Loucy (cell line): ENCODE data around the gene LRRN2.

ENCODE experiments used
- H2AFZ ChIP-seq: fragments of 200-600 bp; sonication (generic); 2 replicates; pipeline ENCODE4 v1.6.0; 2016; ENCODE audit warnings: antibody characterized with exemption, mild to moderate bottlenecking, low read length, moderate library complexity
- H3F3A ChIP-seq: fragments of 200-600 bp; 2 replicates; pipeline ENCODE4 v1.6.0; 2016; ENCODE audit warnings: antibody characterized with exemption, low read depth, mild to moderate bottlenecking
- H3K27me3 ChIP-seq: fragments of 200-600 bp; sonication (generic); 2 replicates; pipeline ENCODE4 v1.6.1; 2014; ENCODE audit warnings: low read length, mild to moderate bottlenecking; ENCODE audit not compliant: insufficient read depth, poor library complexity, severe bottlenecking
- H3K36me3 ChIP-seq: fragments of 200-600 bp; sonication (generic); 2 replicates; pipeline ENCODE4 v1.6.1; 2016; ENCODE audit warnings: low read length; ENCODE audit not compliant: insufficient read depth
- H3K4me1 ChIP-seq: fragments of 200-600 bp; sonication (generic); 2 replicates; pipeline ENCODE4 v1.5.1; 2014; ENCODE audit warnings: low read length, mild to moderate bottlenecking; ENCODE audit not compliant: insufficient read depth, poor library complexity, severe bottlenecking
- H3K4me2 ChIP-seq: fragments of 200-600 bp; sonication (generic); 2 replicates; pipeline ENCODE4 v1.6.0; 2014; ENCODE audit warnings: antibody characterized with exemption, low read length, low read depth, mild to moderate bottlenecking; ENCODE audit not compliant: poor library complexity, severe bottlenecking
- H3K4me3 ChIP-seq: fragments of 200-600 bp; sonication (generic); 2 replicates; pipeline ENCODE4 v1.5.1; 2014; ENCODE audit warnings: low read length, mild to moderate bottlenecking, mixed read lengths; ENCODE audit not compliant: poor library complexity, severe bottlenecking
- H3K79me2 ChIP-seq: fragments of 200-600 bp; sonication (generic); 2 replicates; pipeline ENCODE4 v1.6.1; 2014; ENCODE audit warnings: low read length; ENCODE audit not compliant: insufficient read depth
- H3K9ac ChIP-seq: fragments of 200-600 bp; sonication (generic); 2 replicates; pipeline ENCODE4 v1.6.0; 2014; ENCODE audit warnings: mild to moderate bottlenecking, low read depth, low read length, moderate library complexity; ENCODE audit not compliant: poor library complexity, severe bottlenecking
- H3K9me2 ChIP-seq: fragments of 200-600 bp; sonication (generic); replicated peaks from 2 replicates; pipeline ENCODE4 v1.6.1; 2016; ENCODE audit warnings: low read depth, low read length, mixed read lengths
- H3K9me3 ChIP-seq: fragments of 200-600 bp; sonication (generic); 2 replicates; pipeline ENCODE4 v1.6.1; 2014; ENCODE audit warnings: mild to moderate bottlenecking, antibody characterized with exemption, low read length, low read depth; ENCODE audit not compliant: insufficient read depth
- H4K20me1 ChIP-seq: fragments of 200-600 bp; sonication (generic); 2 replicates; pipeline ENCODE4 v1.6.0; 2014; ENCODE audit warnings: antibody characterized with exemption, low read length, mild to moderate bottlenecking; ENCODE audit not compliant: insufficient read depth, poor library complexity, severe bottlenecking
- CTCF ChIP-seq: fragments of 200-600 bp; sonication (generic); conservative IDR thresholded peaks from 2 replicates; pipeline ENCODE4 v1.5.1; 2014; ENCODE audit warnings: mild to moderate bottlenecking, antibody characterized with exemption, low read length
- EZH2phosphoT487 ChIP-seq: fragments of 200-600 bp; IDR thresholded peaks from 2 replicates; pipeline ENCODE4 v1.6.1; 2018; ENCODE audit warnings: antibody characterized with exemption, mild to moderate bottlenecking, moderate library complexity, borderline replicate concordance

LRRN2 gene

DNA sequence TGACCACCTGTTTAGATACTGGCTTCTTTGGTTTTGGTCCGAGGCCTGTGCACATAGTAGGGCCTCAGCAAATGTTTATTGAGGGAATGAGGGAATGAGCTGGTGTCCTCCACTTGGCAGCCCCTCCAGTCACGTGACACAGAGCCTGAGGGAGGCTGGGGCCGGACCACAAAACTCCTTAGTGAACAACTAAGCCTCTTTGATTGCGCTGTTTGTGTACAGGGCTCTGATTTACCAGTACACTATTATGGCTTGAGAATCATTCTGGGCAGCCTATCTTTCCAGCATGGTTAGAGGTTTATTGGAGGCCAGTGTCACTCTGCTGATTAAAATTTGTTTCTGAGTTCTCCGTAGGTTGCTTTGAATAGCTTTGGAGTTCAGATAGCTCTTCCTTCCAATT is 10.2 kb upstream of the LRRN2 start:
- Histone ChIP-seq H3F3A (no peaks in the 10 kb centered on the region), H3K27me3 (no peaks in the 10 kb centered on the region), H3K9me3 (no peaks in the 10 kb centered on the region), H2AFZ (no peak overlapping the region), H3K79me2 (no peaks in the 10 kb centered on the region), H3K4me1 (no peaks in the 10 kb centered on the region), H3K4me3 (no peak overlapping the region), H4K20me1 (no peaks in the 10 kb centered on the region), H3K4me2 (no peak overlapping the region), H3K36me3 (no peaks in the 10 kb centered on the region), H3K9ac (no peak overlapping the region), H3K9me2 (no peaks in the 10 kb centered on the region)
- TF ChIP-seq EZH2phosphoT487 = no peak
- no peak for TF ChIP-seq CTCF

DNA sequence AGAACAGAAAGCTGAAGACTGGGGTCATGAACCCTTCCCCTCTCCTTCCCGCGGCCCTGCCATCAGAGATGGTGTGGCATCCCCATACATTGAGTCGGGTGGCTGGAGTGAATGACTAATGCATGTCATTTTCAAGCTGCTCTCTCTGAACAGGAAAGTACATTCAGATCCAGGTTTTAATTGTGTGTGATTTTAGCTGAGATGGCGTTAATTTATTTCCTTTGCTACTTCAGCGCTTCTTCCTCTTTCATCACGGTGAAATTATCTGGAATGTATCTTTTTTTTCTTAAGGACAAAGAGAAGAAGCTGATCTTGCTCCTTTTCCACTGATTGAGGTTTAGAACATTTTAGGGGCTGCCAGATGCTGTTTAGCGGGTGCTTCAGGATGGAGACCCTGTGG is 8.6 kb upstream of the LRRN2 start:
- Histone ChIP-seq H4K20me1 (no peaks in the 10 kb centered on the region), H3K9me3 (no peaks in the 10 kb centered on the region), H3K9me2 (no peaks in the 10 kb centered on the region), H3F3A (no peaks in the 10 kb centered on the region), H3K9ac (no peak overlapping the region), H2AFZ (no peak overlapping the region), H3K4me2 (no peak overlapping the region), H3K79me2 (no peaks in the 10 kb centered on the region), H3K4me1 (no peaks in the 10 kb centered on the region), H3K4me3 (no peak overlapping the region), H3K27me3 (no peaks in the 10 kb centered on the region), H3K36me3 (no peaks in the 10 kb centered on the region)
- TF ChIP-seq EZH2phosphoT487 (no peak), CTCF (no peak)

GRCh38 chr1:204692841-204693356 is 7.4 kb upstream of the LRRN2 start:
- H3F3A ChIP-seq = no peaks in the 10 kb centered on the region
- no peaks in the 10 kb centered on the region for H3K4me1 ChIP-seq
- H3K9me3 ChIP-seq = no peaks in the 10 kb centered on the region
- no peaks in the 10 kb centered on the region for H4K20me1 ChIP-seq
- no peak overlapping the region for H3K4me3 ChIP-seq
- H3K9ac ChIP-seq = no peak overlapping the region
- no peak overlapping the region for H2AFZ ChIP-seq
- no peaks in the 10 kb centered on the region for H3K9me2 ChIP-seq
- H3K36me3 ChIP-seq = no peaks in the 10 kb centered on the region
- H3K27me3 ChIP-seq = no peaks in the 10 kb centered on the region
- no peak overlapping the region for H3K4me2 ChIP-seq
- no peaks in the 10 kb centered on the region for H3K79me2 ChIP-seq
- TF ChIP-seq CTCF = no peak
- TF ChIP-seq EZH2phosphoT487 = no peak
